GM12872 (cell line): Measurements from ENCODE around the gene TMEM121B.
A peak's percentile ranks its signal among the peaks of the same experiment; 100 is the strongest.

ENCODE experiments used
- TF ChIP-seq, protein P1 (sequence below): IDR thresholded peaks from 3 replicates; pipeline ENCODE4 v1.5.1; 2011; ENCODE audit warnings: low read depth, mild to moderate bottlenecking, low read length, moderate library complexity; ENCODE audit not compliant: insufficient read depth

Gene TMEM121B

DNA sequence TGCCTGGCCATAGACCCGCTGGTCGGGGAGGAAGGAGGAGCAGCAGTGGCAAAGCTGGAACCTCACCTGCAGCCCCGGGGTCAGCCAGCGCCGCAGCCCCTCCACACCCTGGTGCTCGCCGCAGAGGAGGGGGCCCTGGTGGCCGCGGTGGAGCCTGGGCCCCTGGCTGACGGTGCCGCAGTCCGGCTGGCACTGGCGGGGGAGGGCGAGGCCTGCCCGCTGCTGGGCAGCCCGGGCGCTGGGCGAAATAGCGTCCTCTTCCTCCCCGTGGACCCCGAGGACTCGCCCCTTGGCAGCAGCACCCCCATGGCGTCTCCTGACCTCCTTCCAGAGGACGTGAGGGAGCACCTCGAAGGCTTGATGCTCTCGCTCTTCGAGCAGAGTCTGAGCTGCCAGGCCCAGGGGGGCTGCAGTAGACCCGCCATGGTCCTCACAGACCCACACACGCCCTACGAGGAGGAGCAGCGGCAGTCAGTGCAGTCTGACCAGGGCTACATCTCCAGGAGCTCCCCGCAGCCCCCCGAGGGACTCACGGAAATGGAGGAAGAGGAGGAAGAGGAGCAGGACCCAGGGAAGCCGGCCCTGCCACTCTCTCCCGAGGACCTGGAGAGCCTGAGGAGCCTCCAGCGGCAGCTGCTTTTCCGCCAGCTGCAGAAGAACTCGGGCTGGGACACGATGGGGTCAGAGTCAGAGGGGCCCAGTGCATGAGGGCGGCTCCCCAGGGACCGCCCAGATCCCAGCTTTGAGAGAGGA, 11.9 kb downstream of the TMEM121B start:
- TF ChIP-seq, protein P1, sequence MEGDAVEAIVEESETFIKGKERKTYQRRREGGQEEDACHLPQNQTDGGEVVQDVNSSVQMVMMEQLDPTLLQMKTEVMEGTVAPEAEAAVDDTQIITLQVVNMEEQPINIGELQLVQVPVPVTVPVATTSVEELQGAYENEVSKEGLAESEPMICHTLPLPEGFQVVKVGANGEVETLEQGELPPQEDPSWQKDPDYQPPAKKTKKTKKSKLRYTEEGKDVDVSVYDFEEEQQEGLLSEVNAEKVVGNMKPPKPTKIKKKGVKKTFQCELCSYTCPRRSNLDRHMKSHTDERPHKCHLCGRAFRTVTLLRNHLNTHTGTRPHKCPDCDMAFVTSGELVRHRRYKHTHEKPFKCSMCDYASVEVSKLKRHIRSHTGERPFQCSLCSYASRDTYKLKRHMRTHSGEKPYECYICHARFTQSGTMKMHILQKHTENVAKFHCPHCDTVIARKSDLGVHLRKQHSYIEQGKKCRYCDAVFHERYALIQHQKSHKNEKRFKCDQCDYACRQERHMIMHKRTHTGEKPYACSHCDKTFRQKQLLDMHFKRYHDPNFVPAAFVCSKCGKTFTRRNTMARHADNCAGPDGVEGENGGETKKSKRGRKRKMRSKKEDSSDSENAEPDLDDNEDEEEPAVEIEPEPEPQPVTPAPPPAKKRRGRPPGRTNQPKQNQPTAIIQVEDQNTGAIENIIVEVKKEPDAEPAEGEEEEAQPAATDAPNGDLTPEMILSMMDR: no peak

DNA sequence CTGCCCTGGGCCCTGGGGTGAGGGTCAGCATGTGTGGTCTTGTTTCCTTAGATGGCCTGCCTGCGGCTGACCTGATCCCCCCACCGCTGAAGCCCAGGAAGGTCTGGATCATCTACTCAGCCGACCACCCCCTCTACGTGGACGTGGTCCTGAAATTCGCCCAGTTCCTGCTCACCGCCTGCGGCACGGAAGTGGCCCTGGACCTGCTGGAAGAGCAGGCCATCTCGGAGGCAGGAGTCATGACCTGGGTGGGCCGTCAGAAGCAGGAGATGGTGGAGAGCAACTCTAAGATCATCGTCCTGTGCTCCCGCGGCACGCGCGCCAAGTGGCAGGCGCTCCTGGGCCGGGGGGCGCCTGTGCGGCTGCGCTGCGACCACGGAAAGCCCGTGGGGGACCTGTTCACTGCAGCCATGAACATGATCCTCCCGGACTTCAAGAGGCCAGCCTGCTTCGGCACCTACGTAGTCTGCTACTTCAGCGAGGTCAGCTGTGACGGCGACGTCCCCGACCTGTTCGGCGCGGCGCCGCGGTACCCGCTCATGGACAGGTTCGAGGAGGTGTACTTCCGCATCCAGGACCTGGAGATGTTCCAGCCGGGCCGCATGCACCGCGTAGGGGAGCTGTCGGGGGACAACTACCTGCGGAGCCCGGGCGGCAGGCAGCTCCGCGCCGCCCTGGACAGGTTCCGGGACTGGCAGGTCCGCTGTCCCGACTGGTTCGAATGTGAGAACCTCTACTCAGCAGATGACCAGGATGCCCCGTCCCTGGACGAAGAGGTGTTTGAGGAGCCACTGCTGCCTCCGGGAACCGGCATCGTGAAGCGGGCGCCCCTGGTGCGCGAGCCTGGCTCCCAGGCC, 12.7 kb downstream of the TMEM121B start:
- TF ChIP-seq, protein P1: no peak

DNA sequence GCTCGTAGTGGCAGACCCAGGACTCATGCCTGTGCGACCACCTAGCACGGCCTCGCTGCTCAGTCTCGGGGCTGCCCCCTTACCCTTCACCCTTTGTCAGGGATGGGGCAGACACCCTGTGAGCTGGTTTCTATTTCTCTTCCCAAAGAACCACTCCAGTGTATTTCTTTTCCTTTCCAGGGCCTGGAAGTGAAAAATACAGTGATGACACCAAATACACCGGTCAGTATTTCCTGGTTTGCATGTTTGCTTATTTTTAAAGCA, 13.7 kb downstream of the TMEM121B start:
- TF ChIP-seq, protein P1: no peak

DNA sequence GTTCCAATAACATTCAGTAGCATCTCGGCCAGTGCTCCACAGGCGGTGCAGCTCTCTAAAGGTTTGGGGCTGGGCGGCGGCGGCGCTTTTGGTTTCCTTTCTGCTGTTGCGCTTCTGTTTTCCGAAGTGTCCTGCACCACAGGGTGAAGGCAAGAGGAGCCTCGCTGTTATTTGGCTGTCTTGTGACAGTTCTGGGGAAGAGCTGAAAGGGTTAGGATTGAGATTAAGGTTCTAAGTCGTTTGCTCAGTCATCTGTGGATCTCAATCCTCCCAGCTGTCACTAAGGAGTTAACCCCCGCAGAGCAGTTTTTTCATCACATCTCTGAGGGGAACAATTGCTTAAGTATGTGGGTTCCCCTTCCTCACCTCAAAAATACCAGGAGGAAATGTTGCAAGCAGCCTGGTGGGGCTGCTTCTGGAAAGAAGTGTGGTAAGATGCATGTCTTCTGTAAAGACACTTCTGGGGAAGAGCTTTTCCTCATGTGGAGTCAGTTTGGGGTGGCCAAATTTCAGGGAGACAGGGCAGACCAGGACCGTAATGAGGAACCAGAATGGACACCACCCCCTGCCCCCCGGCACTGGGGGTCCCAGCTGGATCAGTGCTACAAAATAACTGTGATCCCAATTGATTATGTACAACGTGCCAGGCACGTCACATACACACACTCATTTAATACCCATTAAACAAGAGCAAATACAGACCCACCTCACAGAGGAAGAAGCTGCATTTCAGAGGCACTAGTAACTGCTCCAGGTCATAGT, 14.2 kb downstream of the TMEM121B start:
- TF ChIP-seq, protein P1: no peak

DNA sequence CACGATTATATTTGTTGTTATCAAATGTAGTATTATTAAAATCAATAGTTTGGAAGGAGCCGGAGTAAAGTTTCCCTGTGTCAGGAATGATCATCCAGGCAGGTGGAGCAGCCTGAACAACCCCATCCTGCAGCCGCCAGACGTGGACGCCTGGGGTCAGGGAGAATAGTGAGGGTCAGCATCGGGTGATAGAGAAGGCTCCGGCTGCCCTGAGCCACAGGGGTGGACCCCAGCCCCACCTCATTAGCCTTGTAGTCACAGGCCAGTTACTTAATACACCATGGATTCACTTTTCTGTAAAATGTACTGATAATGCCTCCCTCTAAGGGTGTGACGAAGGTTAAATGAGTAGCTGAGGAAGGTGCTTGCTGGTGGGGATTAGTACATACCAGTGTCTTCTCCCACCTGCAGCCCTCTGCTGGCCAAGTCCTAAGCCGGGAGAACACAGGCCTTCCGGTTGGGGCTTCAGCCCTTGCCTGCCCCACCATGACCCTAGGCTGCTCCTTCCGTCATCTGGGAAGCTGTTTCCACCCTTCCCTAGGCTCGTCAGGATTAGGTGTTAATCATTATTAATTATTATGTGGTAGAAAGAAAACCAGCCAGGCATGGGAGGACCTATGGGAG, 14.9 kb downstream of the TMEM121B start:
- TF ChIP-seq, protein P1: 0 out of 3 replicates have a peak, but pooled peaks have one; percentile 14

DNA sequence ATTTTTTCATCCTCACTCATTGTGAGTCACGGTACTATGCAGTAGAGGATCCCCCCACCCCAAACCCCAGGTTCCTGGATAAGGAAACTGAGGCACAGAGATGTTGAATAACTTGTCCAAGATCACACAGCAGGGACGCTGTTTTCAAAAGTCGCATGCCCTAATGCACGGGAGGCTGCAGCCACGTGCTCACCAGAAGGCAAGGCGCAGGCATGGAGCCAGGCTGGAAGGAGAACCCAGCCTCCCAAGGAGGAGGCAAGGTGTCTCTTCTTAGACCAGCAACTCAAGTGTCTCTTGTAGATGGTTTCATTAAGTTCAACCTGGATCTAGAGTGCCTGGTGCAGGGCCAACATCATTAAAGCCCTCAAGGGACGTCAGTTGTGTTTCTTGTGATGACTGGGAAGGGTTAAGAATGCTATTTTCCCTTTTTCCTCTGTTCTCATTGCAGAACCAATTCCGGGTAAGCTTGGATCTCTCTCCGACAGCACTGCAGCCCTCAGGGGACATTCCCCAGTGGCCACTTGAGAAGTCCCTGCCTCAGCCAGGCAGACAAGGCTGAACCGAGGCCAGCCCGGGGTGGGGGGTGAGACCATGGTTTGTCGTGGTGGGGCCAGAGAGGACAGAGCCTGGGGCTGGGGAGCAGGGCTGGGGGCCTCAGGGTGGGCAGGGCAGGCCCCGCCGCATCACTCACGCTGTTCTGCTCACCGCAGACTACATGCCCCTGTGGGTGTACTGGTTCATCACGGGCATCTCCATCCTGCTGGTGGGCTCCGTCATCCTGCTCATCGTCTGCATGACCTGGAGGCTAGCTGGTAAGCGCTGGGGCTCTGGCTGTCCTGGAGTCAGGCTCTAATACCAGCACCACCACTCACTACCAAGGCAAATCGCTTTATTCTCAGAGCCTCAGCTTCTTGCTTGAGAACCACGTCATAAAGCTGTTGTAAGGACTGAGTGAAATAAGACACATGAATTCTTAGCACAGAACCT, 15.7 kb downstream of the TMEM121B start:
- TF ChIP-seq, protein P1: no peak
